IMR-90 (cell line): ENCODE data around the gene CLEC5A. TPM values are rescaled to one million over a fixed set of nuclear protein-coding genes. Genes with fewer than 3 reads are reported as not detected.
"Not testable (repeated sequence)": the region's sequence is repeated elsewhere in the genome, so short reads cannot be mapped to it uniquely, and the experiment has no call there.

ENCODE experiments used
- ATAC-seq: fragments of 200-7000 bp; cut with Tn5 transposase; 2 replicates; pipeline ENCODE4 v1.9.1; 2020; ENCODE audit warnings: low read depth, mild to moderate bottlenecking, moderate library complexity
- BruUV-seq: library from RNA; stranded (reverse); fragments of 400-500 nt; replicated peaks from 2 replicates; lab custom pipeline; 2021; lab: Mats Ljungman, UMichigan
- CTCF ChIA-PET: fragments of 300-600 bp; formaldehyde crosslinking; extraction: SDS; loops from one replicate; lab custom pipeline; 2021; ENCODE audit warnings: antibody characterized with exemption; lab: Yijun Ruan, JAX
- POLR2A ChIA-PET: fragments of 300-600 bp; sonication (Branson Sonifier 250); formaldehyde crosslinking; loops from one replicate; lab custom pipeline; 2022; ENCODE audit warnings: antibody characterized with exemption; ENCODE audit not compliant: unreplicated experiment; lab: Charles Lee
- DNase-seq: peaks from one replicate; pipeline ENCODE4 v3.0.0; 2013
- H2AFZ ChIP-seq: replicated peaks from 2 replicates; pipeline ENCODE3; 2013; ENCODE audit warnings: low read length, mild to moderate bottlenecking; ENCODE audit not compliant: poor library complexity
- H2AK5ac ChIP-seq: 2 replicates; pipeline ENCODE4 v1.6.1; 2013; ENCODE audit warnings: low read depth, low read length, inconsistent platforms
- H2AK9ac ChIP-seq: replicated peaks from 2 replicates; pipeline ENCODE3; 2013; ENCODE audit warnings: mild to moderate bottlenecking, low read depth, low read length, moderate library complexity; ENCODE audit not compliant: poor library complexity
- H2BK120ac ChIP-seq: 2 replicates; pipeline ENCODE4 v1.6.1; 2013; ENCODE audit warnings: low read depth, low read length, inconsistent platforms
- H2BK15ac ChIP-seq: 3 replicates; pipeline ENCODE4 v1.6.1; 2013; ENCODE audit warnings: low read depth, low read length, inconsistent platforms
- H2BK20ac ChIP-seq: 2 replicates; pipeline ENCODE4 v1.6.1; 2013; ENCODE audit warnings: low read depth, mild to moderate bottlenecking, inconsistent platforms, low read length, moderate library complexity
- H2BK5ac ChIP-seq: 2 replicates; pipeline ENCODE4 v1.6.1; 2013; ENCODE audit warnings: mild to moderate bottlenecking, low read depth, low read length, inconsistent platforms; ENCODE audit not compliant: poor library complexity, severe bottlenecking
- H3K14ac ChIP-seq: replicated peaks from 2 replicates; pipeline ENCODE4 v1.6.1; 2013; ENCODE audit warnings: low read depth, low read length, inconsistent platforms
- H3K18ac ChIP-seq: 2 replicates; pipeline ENCODE4 v1.6.1; 2013; ENCODE audit warnings: low read depth, low read length, control low read depth
- H3K23ac ChIP-seq: 2 replicates; pipeline ENCODE4 v1.6.1; 2013; ENCODE audit warnings: low read depth, low read length, inconsistent platforms
- H3K27ac ChIP-seq: 2 replicates; pipeline ENCODE4 v1.5.1; 2013; ENCODE audit warnings: mild to moderate bottlenecking, control low read depth, low read length; ENCODE audit not compliant: insufficient read depth
- H3K27me3 ChIP-seq: 2 replicates; pipeline ENCODE4 v1.6.1; 2013; ENCODE audit warnings: low read length; ENCODE audit not compliant: control insufficient read depth, insufficient read depth
- H3K36me3 ChIP-seq: 2 replicates; pipeline ENCODE4 v1.6.1; 2013; ENCODE audit warnings: low read length, mixed read lengths; ENCODE audit not compliant: control insufficient read depth, insufficient read depth
- H3K4ac ChIP-seq: 2 replicates; pipeline ENCODE4 v1.6.1; 2013; ENCODE audit warnings: low read depth, low read length, inconsistent platforms
- H3K4me1 ChIP-seq: 2 replicates; pipeline ENCODE4 v1.6.1; 2013; ENCODE audit warnings: low read length, mixed read lengths; ENCODE audit not compliant: control insufficient read depth, insufficient read depth
- H3K4me2 ChIP-seq: 2 replicates; pipeline ENCODE4 v1.6.1; 2013; ENCODE audit warnings: low read depth, mild to moderate bottlenecking, control low read depth, low read length, moderate library complexity
- H3K4me3 ChIP-seq: 2 replicates; pipeline ENCODE4 v1.5.1; 2013; ENCODE audit warnings: low read depth, mild to moderate bottlenecking, control low read depth, low read length, moderate library complexity; ENCODE audit not compliant: insufficient read depth
- H3K56ac ChIP-seq: 2 replicates; pipeline ENCODE4 v1.6.1; 2013; ENCODE audit warnings: low read length, inconsistent platforms; ENCODE audit not compliant: insufficient read depth; ENCODE audit errors: extremely low read depth
- H3K79me1 ChIP-seq, 2 experiments: 2 replicates each; pipeline ENCODE4 v1.6.1; 2013; ENCODE audit warnings: low read length in 2 of 2, inconsistent platforms in 1 of 2, low read depth in 1 of 2
- H3K9ac ChIP-seq: 2 replicates; pipeline ENCODE4 v1.6.1; 2013; ENCODE audit warnings: low read depth, low read length, control low read depth
- H3K9me1 ChIP-seq: 2 replicates; pipeline ENCODE4 v1.6.1; 2013; ENCODE audit warnings: low read length, inconsistent platforms; ENCODE audit not compliant: insufficient read depth
- H3K9me3 ChIP-seq: 2 replicates; pipeline ENCODE4 v1.6.1; 2013; ENCODE audit warnings: low read length; ENCODE audit not compliant: control insufficient read depth, insufficient read depth
- H4K20me1 ChIP-seq: 2 replicates; pipeline ENCODE4 v1.6.1; 2013; ENCODE audit warnings: low read length, inconsistent platforms; ENCODE audit not compliant: insufficient read depth
- H4K5ac ChIP-seq: 2 replicates; pipeline ENCODE4 v1.6.1; 2013; ENCODE audit warnings: mild to moderate bottlenecking, low read depth, low read length, control low read depth
- H4K8ac ChIP-seq, 2 experiments: 2 replicates each; pipeline ENCODE4 v1.6.1; 2013; ENCODE audit warnings: low read depth in 2 of 2, low read length in 2 of 2, control low read depth in 1 of 2, inconsistent platforms in 1 of 2
- H4K91ac ChIP-seq: 2 replicates; pipeline ENCODE4 v1.6.1; 2013; ENCODE audit warnings: low read depth, low read length, inconsistent platforms; ENCODE audit not compliant: insufficient read depth
- WGBS, 2 experiments: methylation state at CpG; one replicate each; pipeline versions ENCODE4 v1.1.5 to v1.1.7; 2013; ENCODE audit warnings: missing lambda C conversion rate in 2 of 2; ENCODE audit not compliant: insufficient read length in 1 of 2; ENCODE audit errors: extremely low coverage in 2 of 2; 5-methylcytosine and 5-hydroxymethylcytosine counted together
- dilution Hi-C: fragments of 300-500 bp; cut with HindIII; formaldehyde crosslinking; loops from one replicate; pipeline ENCODE4 v1.14.3; 2018; ENCODE audit warnings: low sequenced_read_pairs; ENCODE audit not compliant: unreplicated experiment
- in situ Hi-C: fragments of 300-500 bp; cut with MboI; formaldehyde crosslinking; loops from 3 replicates; pipeline ENCODE4 v1.14.3; 2019; ENCODE audit warnings: low sequenced_read_pairs, inconsistent platforms, mixed read lengths
- intact Hi-C: fragments of 100-400 bp; cut with micrococcal nuclease; formaldehyde crosslinking; loops from 2 replicates; pipeline ENCODE4 v1.10.0; 2022
- polyA plus RNA-seq, 3 experiments: library from polyadenylated mRNA; depleted of rRNA; stranded (reverse); fragments of >200 nt; gene quantifications; 2 replicates each; pipeline ENCODE4 v1.2.3, GENCODE V29; 2012; ENCODE audit warnings: low replicate concordance in 1 of 3
- total RNA-seq: library from RNA; depleted of rRNA; stranded (reverse); fragments of >200 nt; gene quantifications from 2 replicates; pipeline ENCODE4 v1.2.3, GENCODE V29; 2012

The CLEC5A gene
- total and polyA plus RNA-seq, 2 of the 4 experiments (the other 2 are of a cell fraction) = not detected

DNA sequence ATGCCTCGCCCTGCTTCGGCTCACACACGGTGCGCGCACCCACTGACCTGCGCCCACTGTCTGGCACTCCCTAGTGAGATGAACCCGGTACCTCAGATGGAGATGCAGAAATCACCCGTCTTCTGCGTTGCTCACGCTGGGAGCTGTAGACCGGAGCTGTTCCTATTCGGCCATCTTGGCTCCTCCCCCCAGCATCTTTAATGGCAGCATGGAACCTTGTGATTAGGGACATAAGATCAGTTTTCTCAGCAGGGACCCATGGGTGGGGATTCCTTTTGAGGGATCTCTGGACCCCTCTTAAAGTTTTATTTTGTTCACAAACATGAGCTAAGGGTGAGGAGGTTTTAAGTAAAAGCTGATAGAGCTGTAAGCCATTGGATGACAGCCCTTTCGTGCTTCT lies 39.2 kb upstream of the CLEC5A start:
- ATAC-seq, H3K27ac ChIP-seq, H3K14ac ChIP-seq, H3K9ac ChIP-seq, DNase-seq, H3K79me1 ChIP-seq, dilution Hi-C loops, H2BK20ac ChIP-seq, BruUV-seq, H3K36me3 ChIP-seq, H3K4me2 ChIP-seq, H2AK5ac ChIP-seq, H2BK120ac ChIP-seq, H3K18ac ChIP-seq, H2AFZ ChIP-seq, H4K91ac ChIP-seq, H4K20me1 ChIP-seq, H3K4me1 ChIP-seq, H3K23ac ChIP-seq, H3K27me3 ChIP-seq, H3K4me3 ChIP-seq, H4K8ac ChIP-seq, H4K5ac ChIP-seq, H2AK9ac ChIP-seq, H2BK5ac ChIP-seq, in situ Hi-C loops, intact Hi-C loops, POLR2A ChIA-PET, H3K56ac ChIP-seq, H3K9me1 ChIP-seq, H3K4ac ChIP-seq, H2BK15ac ChIP-seq: not testable (repeated sequence)
- H3K9me3 ChIP-seq = peaks cover 13% of the 10 kb centered on the region
- WGBS, 2 experiments = no CpG with 5 or more reads among the region's 13 CpGs
- CTCF ChIA-PET = interaction anchor here (0.5 kb wide), 1 partner anchor 46 kb away, joined by 3 read pairs; no protein-coding TSS in a partner anchor
